ENCODE data around the gene RNF167. TPM values are rescaled to one million over a fixed set of nuclear protein-coding genes. Genes with fewer than 3 reads are reported as not detected.

Gene RNF167
- total RNA-seq, 1 donor from 2014 or later, result 98.8 TPM

DNA sequence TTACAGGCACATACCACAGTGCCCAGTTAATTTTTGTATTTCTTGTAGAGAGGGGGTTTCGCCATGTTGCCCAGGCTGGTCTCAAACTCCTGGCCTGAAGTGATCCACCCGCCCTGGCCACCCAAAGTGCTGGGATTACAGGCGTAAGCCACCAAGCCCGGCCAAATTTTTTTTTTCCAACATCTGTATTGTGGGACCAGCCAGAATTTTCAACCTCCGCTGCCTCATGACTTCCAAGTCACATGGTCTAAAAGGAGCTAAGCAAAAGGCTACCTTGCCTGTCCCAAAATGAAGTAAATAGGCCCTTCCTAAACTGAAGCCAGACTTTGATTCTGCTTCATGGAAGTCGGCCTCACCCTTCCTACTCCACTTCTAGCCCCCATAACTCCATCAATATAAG, 31.8 kb downstream of the RNF167 start:
- H3K4me3 Mint-ChIP-seq, result no peak overlapping the region

DNA sequence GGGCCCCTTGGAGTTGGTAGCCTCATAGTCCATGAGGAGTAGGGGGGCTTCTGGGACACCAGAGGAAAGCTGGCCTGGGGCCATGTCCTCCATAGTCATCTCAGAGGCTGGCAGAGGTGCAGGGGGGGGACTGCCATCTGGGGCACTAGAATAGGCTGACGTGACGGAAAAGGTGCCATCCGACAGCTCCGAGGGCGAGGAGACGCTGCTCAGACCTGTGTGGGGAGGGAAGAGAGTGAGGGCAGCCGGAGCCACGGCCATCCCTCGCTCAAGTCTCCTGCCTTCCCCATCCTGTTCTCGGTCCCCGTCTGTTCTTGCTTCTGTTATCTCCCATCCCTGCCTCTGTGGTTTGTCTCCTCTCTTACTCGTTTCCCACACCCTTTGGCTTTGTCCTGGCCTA, 32.3 kb downstream of the RNF167 start:
- Mint-ChIP-seq H3K4me3 (no peak overlapping the region), H3K27me3 (no peaks in the 10 kb centered on the region), H3K27ac (no peak overlapping the region), H3K36me3 (peaks cover 23% of the 10 kb centered on the region), H3K9me3 (no peaks in the 10 kb centered on the region), H3K4me1 (ENCODE audit: unreplicated experiment) (peaks cover 28% of the 10 kb centered on the region)
- no peak for DNase-seq (ENCODE audit: extremely low spot score, unreplicated experiment)
- TF ChIP-seq, protein P1, sequence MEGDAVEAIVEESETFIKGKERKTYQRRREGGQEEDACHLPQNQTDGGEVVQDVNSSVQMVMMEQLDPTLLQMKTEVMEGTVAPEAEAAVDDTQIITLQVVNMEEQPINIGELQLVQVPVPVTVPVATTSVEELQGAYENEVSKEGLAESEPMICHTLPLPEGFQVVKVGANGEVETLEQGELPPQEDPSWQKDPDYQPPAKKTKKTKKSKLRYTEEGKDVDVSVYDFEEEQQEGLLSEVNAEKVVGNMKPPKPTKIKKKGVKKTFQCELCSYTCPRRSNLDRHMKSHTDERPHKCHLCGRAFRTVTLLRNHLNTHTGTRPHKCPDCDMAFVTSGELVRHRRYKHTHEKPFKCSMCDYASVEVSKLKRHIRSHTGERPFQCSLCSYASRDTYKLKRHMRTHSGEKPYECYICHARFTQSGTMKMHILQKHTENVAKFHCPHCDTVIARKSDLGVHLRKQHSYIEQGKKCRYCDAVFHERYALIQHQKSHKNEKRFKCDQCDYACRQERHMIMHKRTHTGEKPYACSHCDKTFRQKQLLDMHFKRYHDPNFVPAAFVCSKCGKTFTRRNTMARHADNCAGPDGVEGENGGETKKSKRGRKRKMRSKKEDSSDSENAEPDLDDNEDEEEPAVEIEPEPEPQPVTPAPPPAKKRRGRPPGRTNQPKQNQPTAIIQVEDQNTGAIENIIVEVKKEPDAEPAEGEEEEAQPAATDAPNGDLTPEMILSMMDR (conservative IDR thresholded peaks at IDR 0.05), result no peak

More for the DNA sequence above, 31.8 kb downstream of the RNF167 start:
- peaks cover 28% of the 10 kb centered on the region for H3K4me1 Mint-ChIP-seq (ENCODE audit: unreplicated experiment)
- no peak overlapping the region for H3K27ac Mint-ChIP-seq
- TF ChIP-seq, protein P1 (conservative IDR thresholded peaks at IDR 0.05), result no peak
- no peaks in the 10 kb centered on the region for H3K27me3 Mint-ChIP-seq
- H3K36me3 Mint-ChIP-seq, result peaks cover 23% of the 10 kb centered on the region
- DNase-seq (ENCODE audit: extremely low spot score, unreplicated experiment), result no peak
- H3K9me3 Mint-ChIP-seq, result no peaks in the 10 kb centered on the region

DNA sequence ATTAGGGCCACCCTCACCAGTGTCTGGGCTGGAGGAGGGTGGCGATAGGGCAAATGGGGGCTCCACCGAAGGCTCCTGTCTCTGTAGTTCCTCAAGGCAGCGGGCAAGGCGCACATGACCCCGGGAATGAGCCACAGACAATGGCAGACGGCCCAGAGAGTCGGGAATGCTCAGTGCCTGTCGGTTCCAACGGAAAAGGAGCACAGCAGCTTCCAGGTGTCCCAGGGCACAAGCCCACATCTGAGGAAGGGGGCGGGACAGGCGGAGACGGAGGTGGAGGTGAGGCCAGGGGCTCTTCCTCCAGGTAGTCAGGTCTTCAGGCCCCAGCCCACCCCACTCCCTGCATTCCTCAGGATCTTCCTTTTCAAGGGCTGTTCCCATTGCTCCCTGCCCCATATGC, 32.7 kb downstream of the RNF167 start:
- H3K27me3 Mint-ChIP-seq, result no peaks in the 10 kb centered on the region
- no peak overlapping the region for H3K27ac Mint-ChIP-seq
- TF ChIP-seq, protein P1 (conservative IDR thresholded peaks at IDR 0.05), result no peak
- peaks cover 23% of the 10 kb centered on the region for H3K36me3 Mint-ChIP-seq
- no peak for DNase-seq (ENCODE audit: extremely low spot score, unreplicated experiment)
- peaks cover 28% of the 10 kb centered on the region for H3K4me1 Mint-ChIP-seq (ENCODE audit: unreplicated experiment)
- no peak overlapping the region for H3K4me3 Mint-ChIP-seq
- H3K9me3 Mint-ChIP-seq, result no peaks in the 10 kb centered on the region

DNA sequence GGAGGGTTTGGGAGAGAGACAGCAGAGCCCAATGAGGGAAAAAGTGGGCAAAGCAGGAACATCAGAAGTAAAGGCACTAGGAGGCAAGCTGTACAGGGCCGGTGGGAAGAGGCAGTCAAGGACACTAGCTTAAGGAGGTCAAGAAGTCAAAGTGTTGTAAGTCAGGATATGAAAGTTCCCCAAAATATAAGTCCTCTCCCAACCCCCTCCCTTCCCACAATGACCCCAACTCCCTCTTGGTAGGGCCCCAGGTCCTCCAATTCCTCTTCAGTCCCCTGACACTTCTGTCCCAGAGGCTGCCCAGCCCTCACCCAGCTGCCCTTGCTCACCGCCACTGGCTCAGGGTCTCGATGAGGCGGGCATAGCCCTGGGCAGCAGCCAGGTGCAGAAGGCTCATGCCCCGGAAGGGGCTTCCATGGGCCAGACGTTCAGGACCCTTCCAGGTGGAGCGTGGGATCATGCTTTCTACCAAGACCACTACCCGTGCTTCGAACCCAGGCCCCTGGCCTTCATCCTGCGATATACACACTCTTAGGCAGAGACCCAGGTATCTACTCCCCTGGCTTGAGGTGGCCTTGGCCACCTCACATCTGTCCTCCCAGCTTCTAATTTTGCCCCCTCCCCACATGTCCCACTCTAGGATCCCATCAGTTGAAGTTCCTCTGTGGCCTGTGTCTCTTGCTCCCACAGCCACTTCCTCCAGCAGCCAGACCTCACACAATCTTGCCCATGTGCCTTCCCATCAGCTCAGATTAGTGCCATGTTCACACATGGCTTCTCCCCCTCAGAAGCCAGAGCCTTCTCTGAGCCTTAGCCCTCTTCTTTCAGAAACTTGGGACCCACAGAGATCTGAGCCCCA, 33.4 kb downstream of the RNF167 start:
- no peak for DNase-seq (ENCODE audit: extremely low spot score, unreplicated experiment)
- Mint-ChIP-seq H3K4me1 (ENCODE audit: unreplicated experiment) (peaks cover 28% of the 10 kb centered on the region), H3K4me3 (no peak overlapping the region), H3K27ac (no peak overlapping the region), H3K27me3 (no peaks in the 10 kb centered on the region), H3K9me3 (no peaks in the 10 kb centered on the region), H3K36me3 (peaks cover 23% of the 10 kb centered on the region)
- TF ChIP-seq, protein P1 (conservative IDR thresholded peaks at IDR 0.05), result no peak

DNA sequence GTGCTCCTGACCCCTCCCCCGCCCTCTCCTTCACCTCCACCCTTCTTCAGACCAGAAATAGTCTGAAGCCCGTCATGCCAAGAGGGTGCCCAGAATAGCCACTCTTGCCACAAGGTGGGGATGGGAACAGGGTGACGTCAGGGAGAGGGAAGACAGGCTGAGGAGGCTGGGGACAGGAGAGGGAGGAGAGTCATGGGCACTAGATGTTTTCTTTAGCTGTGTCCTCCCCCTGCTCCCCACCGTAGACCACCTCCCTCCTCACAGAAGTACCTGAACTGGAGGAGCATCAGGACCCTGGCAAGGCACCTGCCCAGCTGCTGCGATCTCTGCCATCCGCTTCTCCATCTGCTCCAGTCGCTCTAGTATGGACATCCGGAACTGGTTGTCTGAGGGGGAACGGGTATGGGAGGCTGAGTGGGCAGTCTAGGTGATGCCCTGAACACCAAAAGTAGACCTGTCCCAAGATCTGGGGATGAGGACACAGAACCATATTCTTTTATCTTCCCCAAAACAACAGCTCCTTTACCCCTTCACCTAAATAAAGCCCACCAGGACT, 34.1 kb downstream of the RNF167 start:
- no peak for DNase-seq (ENCODE audit: extremely low spot score, unreplicated experiment)
- Mint-ChIP-seq H3K4me1 (ENCODE audit: unreplicated experiment) (peaks cover 21% of the 10 kb centered on the region), H3K27me3 (no peaks in the 10 kb centered on the region), H3K36me3 (peaks cover 22% of the 10 kb centered on the region), H3K27ac (no peak overlapping the region), H3K4me3 (no peak overlapping the region), H3K9me3 (no peaks in the 10 kb centered on the region)
- TF ChIP-seq, protein P1 (conservative IDR thresholded peaks at IDR 0.05), result no peak
